HG02852 (cell line): ENCODE measurements around the gene STK10.

Source experiments
- ATAC-seq: cut with Tn5 transposase; IDR thresholded peaks from one replicate; pipeline ENCODE4 v1.9.1; 2021; ENCODE audit warnings: mild to moderate bottlenecking, moderate library complexity; ENCODE audit not compliant: unreplicated experiment

STK10 gene

GRCh38 chr5:171992305-171992704, 195.7 kb downstream of the STK10 start:
- no peak for ATAC-seq
